Lower lobe of right lung (tissue), 2 donors: ENCODE data around the gene BLID. TPM values are rescaled to one million over a fixed set of nuclear protein-coding genes. Genes with fewer than 3 reads are reported as not detected.

Source experiments
- ATAC-seq, 2 donors: fragments of 200-7000 bp; cut with Tn5 transposase; one replicate each; pipeline ENCODE4 v1.9.1; 2020 to 2022; ENCODE audit warnings: mild to moderate bottlenecking in 2 of 2, moderate library complexity in 2 of 2
- DNase-seq: peaks from one replicate; pipeline ENCODE4 v3.0.0-alpha.2; 2020
- H3K27ac ChIP-seq: fragments of 200-600 bp; one replicate; pipeline ENCODE4 v1.8.0; 2022
- H3K27me3 ChIP-seq: fragments of 200-600 bp; one replicate; pipeline ENCODE4 v1.8.0; 2022; ENCODE audit warnings: low read depth
- H3K36me3 ChIP-seq: fragments of 200-600 bp; one replicate; pipeline ENCODE4 v1.8.0; 2022; ENCODE audit warnings: mild to moderate bottlenecking
- H3K4me1 ChIP-seq: fragments of 200-600 bp; one replicate; pipeline ENCODE4 v1.8.0; 2022
- H3K4me3 ChIP-seq: fragments of 200-600 bp; one replicate; pipeline ENCODE4 v1.8.0; 2022; ENCODE audit warnings: mild to moderate bottlenecking
- H3K9me3 ChIP-seq: fragments of 200-600 bp; one replicate; pipeline ENCODE4 v1.8.0; 2022
- CTCF ChIP-seq: fragments of 200-600 bp; IDR thresholded peaks from one replicate; pipeline ENCODE4 v1.8.0; 2022; ENCODE audit warnings: antibody characterized with exemption, mild to moderate bottlenecking
- intact Hi-C: fragments of 100-400 bp; cut with DNase I; formaldehyde crosslinking; loops from one replicate; pipeline ENCODE4 v1.11.0; 2022
- total RNA-seq: library from RNA; stranded (reverse); fragmentation: NEBNext Ultra II Directional; extraction: Animal tissue kit (Norgen Biotek cat#: 25700); gene quantifications from one replicate; pipeline ENCODE4 v1.2.1, GENCODE V29; 2021
- donor health status: DM: no; HTN: yes; CAD: no; lungs with severe emphysema.

The BLID gene
- total RNA-seq, 1 donor from 2014 or later = 0.62 TPM

GRCh38 chr11:122100037-122100755 is 15.8 kb downstream of the BLID start:
- ATAC-seq (peak; percentile 46 to 49), DNase-seq (no peak)
- Histone ChIP-seq H3K27ac (peak overlapping the region; percentile 61), H3K27me3 (peaks cover 17% of the 10 kb centered on the region), H3K36me3 (no peaks in the 10 kb centered on the region), H3K9me3 (no peaks in the 10 kb centered on the region), H3K4me3 (peak overlapping the region; percentile 51), H3K4me1 (peaks cover 13% of the 10 kb centered on the region)
- intact Hi-C loops = loop anchor here (5.0 kb wide), 1 partner anchor 443 kb away; no protein-coding TSS in a partner anchor
- TF ChIP-seq CTCF = no peak

- ATAC-seq (no peak), DNase-seq (no peak)
- H3K36me3 ChIP-seq = no peaks in the 10 kb centered on the region
- peak overlapping the region; percentile 51 for H3K4me3 ChIP-seq
- peaks cover 13% of the 10 kb centered on the region for H3K4me1 ChIP-seq
- intact Hi-C loops = loop anchor here (5.0 kb wide), 1 partner anchor 442 kb away; no protein-coding TSS in a partner anchor
- TF ChIP-seq CTCF = no peak
- H3K9me3 ChIP-seq = no peaks in the 10 kb centered on the region
- H3K27ac ChIP-seq = no peak overlapping the region
- peaks cover 17% of the 10 kb centered on the region for H3K27me3 ChIP-seq
Measured at GRCh38 chr11:122099374-122100036, 16.5 kb downstream of the BLID start.

GRCh38 chr11:122098261-122098980 is 17.6 kb downstream of the BLID start:
- Histone ChIP-seq H3K27me3 (peaks cover 17% of the 10 kb centered on the region), H3K27ac (no peak overlapping the region), H3K4me3 (peak overlapping the region; percentile 51), H3K4me1 (peaks cover 13% of the 10 kb centered on the region), H3K9me3 (no peaks in the 10 kb centered on the region), H3K36me3 (no peaks in the 10 kb centered on the region)
- intact Hi-C loops = no loop called here
- no peak for ATAC-seq
- DNase-seq = no peak
- no peak for TF ChIP-seq CTCF

- H3K36me3 ChIP-seq = no peaks in the 10 kb centered on the region
- TF ChIP-seq CTCF = no peak
- H3K9me3 ChIP-seq = no peaks in the 10 kb centered on the region
- no peak for DNase-seq
- peaks cover 13% of the 10 kb centered on the region for H3K4me1 ChIP-seq
- H3K27ac ChIP-seq = no peak overlapping the region
- no peak for ATAC-seq
- peaks cover 17% of the 10 kb centered on the region for H3K27me3 ChIP-seq
- H3K4me3 ChIP-seq = peak overlapping the region; percentile 51
- intact Hi-C loops = no loop called here
Measured at GRCh38 chr11:122097419-122098001, 18.5 kb downstream of the BLID start.

- no peaks in the 10 kb centered on the region for H3K36me3 ChIP-seq
- no peak overlapping the region for H3K4me3 ChIP-seq
- intact Hi-C loops = no loop called here
- peaks cover 9% of the 10 kb centered on the region for H3K4me1 ChIP-seq
- peaks cover 17% of the 10 kb centered on the region for H3K27me3 ChIP-seq
- no peaks in the 10 kb centered on the region for H3K9me3 ChIP-seq
- H3K27ac ChIP-seq = no peak overlapping the region
- DNase-seq = no peak
- no peak for ATAC-seq
- no peak for TF ChIP-seq CTCF
Measured at GRCh38 chr11:122096272-122097112, 19.5 kb downstream of the BLID start.
